Measurements from ENCODE around the gene FGB.

GRCh38 chr4:154527308-154527707 is 35.5 kb upstream of the FGB start:
- TF ChIP-seq CTCF (IDR thresholded peaks at IDR 0.05), result no peak
- TF ChIP-seq POLR2A (IDR thresholded peaks at IDR 0.05), result no peak
- no peak for TF ChIP-seq EP300 (IDR thresholded peaks at IDR 0.05)
